ENCODE measurements around the gene CHTOP. TPM values are rescaled to one million over a fixed set of nuclear protein-coding genes. Genes with fewer than 3 reads are reported as not detected.

CHTOP gene
- total RNA-seq, 1 experiment from 2014 or later: 156 TPM

DNA sequence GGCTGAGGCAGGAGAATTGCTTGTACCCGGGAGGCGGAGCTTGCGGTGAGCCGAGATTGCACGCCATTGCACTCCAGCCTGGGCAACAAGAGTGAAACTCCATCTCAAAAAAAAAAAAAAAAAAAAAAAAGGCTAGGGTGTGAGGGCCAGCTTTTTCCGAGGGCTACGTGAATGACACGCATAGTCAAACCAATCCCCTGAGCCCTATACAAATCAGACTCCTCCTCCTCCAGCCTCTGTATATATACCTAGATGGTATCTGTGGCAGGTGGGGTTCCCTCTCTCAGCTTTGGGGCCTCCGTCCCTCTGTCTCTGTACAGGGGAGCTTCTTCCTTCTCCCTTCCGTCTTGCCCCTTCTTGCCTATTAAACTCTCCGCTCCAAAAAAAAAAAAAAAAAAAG is 27.7 kb upstream of the CHTOP start:
- intact Hi-C loops (cut with micrococcal nuclease): no loop called here
- ChIA-PET POLR2A (interaction anchor here (0.6 to 27.9 kb wide), 5 partner anchors 13 to 355 kb away, joined by 3 to 1272 read pairs (median 6); partner anchors contain the start of genes CHTOP, S100A1, S100A13 and S100A14), CTCF (interaction anchor here (0.6 to 3.3 kb wide), 9 partner anchors 11 to 220 kb away, joined by 3 to 17 read pairs (median 4); partner anchors contain the start of genes NPR1, S100A1, S100A13 and S100A14)
- H3K9me3 Mint-ChIP-seq (ENCODE audit: unreplicated experiment): no peaks in the 10 kb centered on the region
- H3K4me1 Mint-ChIP-seq (ENCODE audit: insufficient read depth, unreplicated experiment): peaks cover 31% of the 10 kb centered on the region
- TF ChIP-seq, protein P1, sequence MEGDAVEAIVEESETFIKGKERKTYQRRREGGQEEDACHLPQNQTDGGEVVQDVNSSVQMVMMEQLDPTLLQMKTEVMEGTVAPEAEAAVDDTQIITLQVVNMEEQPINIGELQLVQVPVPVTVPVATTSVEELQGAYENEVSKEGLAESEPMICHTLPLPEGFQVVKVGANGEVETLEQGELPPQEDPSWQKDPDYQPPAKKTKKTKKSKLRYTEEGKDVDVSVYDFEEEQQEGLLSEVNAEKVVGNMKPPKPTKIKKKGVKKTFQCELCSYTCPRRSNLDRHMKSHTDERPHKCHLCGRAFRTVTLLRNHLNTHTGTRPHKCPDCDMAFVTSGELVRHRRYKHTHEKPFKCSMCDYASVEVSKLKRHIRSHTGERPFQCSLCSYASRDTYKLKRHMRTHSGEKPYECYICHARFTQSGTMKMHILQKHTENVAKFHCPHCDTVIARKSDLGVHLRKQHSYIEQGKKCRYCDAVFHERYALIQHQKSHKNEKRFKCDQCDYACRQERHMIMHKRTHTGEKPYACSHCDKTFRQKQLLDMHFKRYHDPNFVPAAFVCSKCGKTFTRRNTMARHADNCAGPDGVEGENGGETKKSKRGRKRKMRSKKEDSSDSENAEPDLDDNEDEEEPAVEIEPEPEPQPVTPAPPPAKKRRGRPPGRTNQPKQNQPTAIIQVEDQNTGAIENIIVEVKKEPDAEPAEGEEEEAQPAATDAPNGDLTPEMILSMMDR (IDR thresholded peaks at IDR 0.05; ENCODE audit: unreplicated experiment): no peak
- no TSS peak for BruUV-seq (replicated peaks)
- H3K27ac Mint-ChIP-seq (ENCODE audit: low read depth, unreplicated experiment): peak overlapping the region; percentile 11
- no peaks in the 10 kb centered on the region for H3K27me3 Mint-ChIP-seq (ENCODE audit: insufficient read depth, unreplicated experiment)
- no peak for DNase-seq (ENCODE audit: unreplicated experiment)
- peaks cover 71% of the 10 kb centered on the region for H3K36me3 Mint-ChIP-seq (ENCODE audit: insufficient read depth, unreplicated experiment)
- H3K4me3 Mint-ChIP-seq (ENCODE audit: unreplicated experiment): no peak overlapping the region

DNA sequence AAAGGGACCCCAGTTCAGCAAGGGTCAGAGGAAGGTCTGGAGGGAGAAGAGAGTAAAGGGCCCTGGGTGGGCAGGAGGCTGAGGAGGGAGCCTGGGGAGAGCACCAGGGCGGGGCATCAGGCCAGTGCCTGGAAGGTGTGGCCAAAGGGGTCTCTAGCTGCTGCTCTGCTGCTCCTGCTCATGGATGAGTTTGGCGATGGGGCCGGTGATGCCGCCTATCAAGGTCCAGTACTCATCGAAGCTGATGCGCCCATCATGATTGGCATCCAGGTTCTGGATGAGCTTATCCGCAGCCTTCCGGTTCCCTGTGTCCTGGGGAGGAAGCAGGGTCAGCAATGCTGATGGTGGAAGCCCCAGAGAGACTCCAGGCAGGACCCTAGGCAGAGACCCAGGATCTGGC is 26.5 kb upstream of the CHTOP start:
- Mint-ChIP-seq H3K27me3 (ENCODE audit: insufficient read depth, unreplicated experiment) (no peaks in the 10 kb centered on the region), H3K9me3 (ENCODE audit: unreplicated experiment) (no peaks in the 10 kb centered on the region), H3K36me3 (ENCODE audit: insufficient read depth, unreplicated experiment) (peaks cover 62% of the 10 kb centered on the region), H3K4me1 (ENCODE audit: insufficient read depth, unreplicated experiment) (peaks cover 38% of the 10 kb centered on the region), H3K4me3 (ENCODE audit: unreplicated experiment) (no peak overlapping the region), H3K27ac (ENCODE audit: low read depth, unreplicated experiment) (no peak overlapping the region)
- no TSS peak for BruUV-seq (replicated peaks)
- POLR2A ChIA-PET: interaction anchor here (0.7 to 27.9 kb wide), 9 partner anchors 10 to 370 kb away, joined by 3 to 1272 read pairs (median 6); partner anchors contain the start of genes CHTOP, ILF2, JTB and S100A1
- TF ChIP-seq, protein P1 (IDR thresholded peaks at IDR 0.05; ENCODE audit: unreplicated experiment): no peak
- intact Hi-C loops (cut with micrococcal nuclease): no loop called here
- CTCF ChIA-PET: interaction anchor here (0.7 to 3.3 kb wide), 10 partner anchors 9 to 1034 kb away, joined by 3 to 17 read pairs (median 4); partner anchors contain the start of genes NPR1, S100A13 and S100A14
- DNase-seq (ENCODE audit: unreplicated experiment): no peak

DNA sequence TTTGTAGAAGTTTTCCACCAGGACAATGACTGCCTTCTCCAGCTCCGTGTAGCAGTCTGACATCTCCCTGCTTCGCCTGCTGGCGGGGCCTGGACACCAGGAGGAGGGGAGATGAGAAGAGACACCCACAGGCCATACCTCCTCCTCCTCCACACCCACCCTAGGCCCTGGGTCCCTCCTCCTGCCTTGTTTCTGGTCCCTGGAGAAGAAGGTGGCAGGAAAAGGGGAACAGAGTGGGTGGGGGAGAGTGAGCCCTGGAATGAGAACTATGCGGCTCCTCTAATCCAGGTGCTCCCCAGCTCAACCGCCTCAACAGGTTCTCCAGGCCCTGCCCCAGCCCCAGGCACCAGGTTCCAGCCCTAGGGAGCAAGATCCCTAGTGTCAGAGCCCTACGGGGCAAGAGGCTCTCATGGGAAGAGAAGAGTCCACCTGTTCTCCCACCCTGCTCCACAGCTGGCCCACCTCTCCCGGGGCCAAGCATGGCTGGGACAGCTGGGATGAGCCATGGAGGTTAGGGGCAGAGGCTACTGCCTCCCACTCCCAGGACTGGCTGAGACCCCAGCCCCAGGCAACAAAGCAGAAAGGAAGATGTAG is 25.7 kb upstream of the CHTOP start:
- H3K27me3 Mint-ChIP-seq (ENCODE audit: insufficient read depth, unreplicated experiment): no peaks in the 10 kb centered on the region
- intact Hi-C loops (cut with micrococcal nuclease): loop anchor here (2.0 kb wide), 1 partner anchor 35 kb away; no protein-coding TSS in a partner anchor
- ChIA-PET POLR2A (interaction anchor here (1.1 to 27.9 kb wide), 10 partner anchors 11 to 92 kb away, joined by 3 to 1272 read pairs (median 8); partner anchors contain the start of genes CHTOP, ILF2, S100A1 and S100A13), CTCF (interaction anchor here (0.7 to 3.3 kb wide), 9 partner anchors 9 to 100 kb away, joined by 3 to 17 read pairs (median 4); partner anchors contain the start of genes S100A13 and S100A14)
- H3K27ac Mint-ChIP-seq (ENCODE audit: low read depth, unreplicated experiment): peak overlapping the region; percentile 94
- no peak for DNase-seq (ENCODE audit: unreplicated experiment)
- H3K4me1 Mint-ChIP-seq (ENCODE audit: insufficient read depth, unreplicated experiment): peaks cover 38% of the 10 kb centered on the region
- peaks cover 62% of the 10 kb centered on the region for H3K36me3 Mint-ChIP-seq (ENCODE audit: insufficient read depth, unreplicated experiment)
- no TSS peak for BruUV-seq (replicated peaks)
- TF ChIP-seq, protein P1 (IDR thresholded peaks at IDR 0.05; ENCODE audit: unreplicated experiment): no peak
- H3K9me3 Mint-ChIP-seq (ENCODE audit: unreplicated experiment): no peaks in the 10 kb centered on the region
- peak overlapping the region; percentile 90 for H3K4me3 Mint-ChIP-seq (ENCODE audit: unreplicated experiment)

Measured in MCF 10A (cell line).